Activated naive CD8-positive, alpha-beta T cell treated with anti-CD3 and anti-CD28 coated beads, Interleukin-2, amount 50 U/mL, for 16 hours (primary cell): ENCODE results near the gene SEMA3C.

Experiments
- DNase-seq: peaks from one replicate; pipeline ENCODE4 v3.0.0-alpha.2; 2020; ENCODE audit warnings: low read depth, low spot score

SEMA3C gene

DNA sequence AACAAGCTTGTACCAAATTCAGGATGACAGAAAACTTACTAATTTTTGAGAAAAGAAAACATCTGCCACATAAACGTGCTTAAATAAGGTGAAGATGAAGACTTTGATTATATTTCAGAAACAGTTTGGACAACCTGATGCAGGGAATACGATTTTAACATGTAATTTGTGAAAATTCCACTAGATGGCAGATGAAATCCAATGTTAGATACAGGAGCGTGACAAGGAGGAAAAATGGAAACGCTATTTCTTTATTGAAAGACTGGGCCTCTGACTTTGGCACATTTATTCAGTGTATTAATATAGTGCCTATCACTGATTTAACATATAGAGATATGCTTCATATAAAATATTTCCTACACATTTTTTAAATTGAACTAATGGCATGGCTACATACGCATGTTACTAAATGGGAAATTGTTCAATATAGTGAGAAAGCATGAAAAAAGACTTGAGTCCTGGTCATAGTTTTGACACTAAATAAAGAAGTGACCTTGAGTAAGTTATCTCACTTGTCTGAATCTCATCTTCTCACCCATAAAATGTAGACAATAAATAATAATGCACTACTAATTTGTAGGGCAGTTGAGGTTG, 219.7 kb downstream of the SEMA3C start:
- no peak for DNase-seq
